Left renal pelvis (tissue), 4 donors: ENCODE results near the gene ACE. TPM values are rescaled to one million over a fixed set of nuclear protein-coding genes. Genes with fewer than 3 reads are reported as not detected.

Experiments used
- DNase-seq, 4 donors: peaks; one replicate each; pipeline ENCODE4 v3.0.0-alpha.2; 2013; ENCODE audit warnings: low read depth in 4 of 4, low spot score in 3 of 4
- polyA plus RNA-seq, 4 donors: library from polyadenylated mRNA; unstranded; fragments of 120-200 nt; gene quantifications; one replicate each; pipeline ENCODE4 v1.2.1, GENCODE V29; 2013; ENCODE audit not compliant: insufficient read length in 4 of 4

The ACE gene
- polyA plus RNA-seq, 4 donors: 3.5 to 18.2 (median 14.8) TPM

DNA sequence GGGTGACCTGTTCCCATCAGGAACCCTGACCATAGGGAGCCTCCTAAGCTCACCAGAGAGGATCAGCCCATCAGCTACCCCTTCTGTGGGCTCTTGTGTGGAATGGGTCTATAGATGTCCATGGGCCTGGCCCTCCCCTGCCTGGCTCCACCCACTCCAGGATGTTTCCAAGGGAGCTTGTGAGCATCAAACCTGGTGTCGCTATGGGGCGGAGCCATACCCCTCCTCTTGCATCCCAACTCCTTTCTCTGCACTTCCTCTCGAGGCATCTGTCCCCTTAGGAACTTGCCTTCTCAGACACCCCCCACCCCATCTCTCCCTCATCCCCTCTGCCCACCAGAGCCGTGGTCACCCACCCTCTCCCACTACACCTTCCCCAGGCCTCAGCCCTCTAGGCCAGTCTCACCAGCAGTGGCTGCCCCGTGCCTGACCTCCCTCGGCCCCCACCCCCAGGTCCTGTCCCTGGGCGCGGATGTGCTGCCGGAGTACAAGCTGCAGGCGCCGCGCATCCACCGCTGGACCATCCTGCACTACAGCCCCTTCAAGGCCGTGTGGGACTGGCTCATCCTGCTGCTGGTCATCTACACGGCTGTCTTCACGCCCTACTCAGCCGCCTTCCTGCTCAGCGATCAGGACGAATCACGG lies 56.7 kb downstream of the ACE start:
- DNase-seq: no peak

DNA sequence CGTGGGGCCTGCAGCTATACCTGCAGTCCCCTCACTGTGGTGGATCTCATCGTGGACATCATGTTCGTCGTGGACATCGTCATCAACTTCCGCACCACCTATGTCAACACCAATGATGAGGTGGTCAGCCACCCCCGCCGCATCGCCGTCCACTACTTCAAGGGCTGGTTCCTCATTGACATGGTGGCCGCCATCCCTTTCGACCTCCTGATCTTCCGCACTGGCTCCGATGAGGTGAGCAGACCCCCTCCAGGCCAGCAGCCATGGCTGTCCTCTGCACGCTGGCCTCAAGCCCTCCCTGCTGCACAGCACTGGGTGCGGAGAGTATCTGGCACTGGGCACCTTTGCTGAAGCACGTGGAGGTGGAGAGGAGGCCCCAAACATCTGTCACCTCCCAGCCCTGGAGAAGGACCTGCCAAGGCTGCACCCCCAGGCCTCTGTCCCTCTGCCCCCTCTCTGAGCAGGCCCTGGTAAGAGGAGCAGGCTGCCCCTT lies 57.3 kb downstream of the ACE start:
- DNase-seq: no peak

DNA sequence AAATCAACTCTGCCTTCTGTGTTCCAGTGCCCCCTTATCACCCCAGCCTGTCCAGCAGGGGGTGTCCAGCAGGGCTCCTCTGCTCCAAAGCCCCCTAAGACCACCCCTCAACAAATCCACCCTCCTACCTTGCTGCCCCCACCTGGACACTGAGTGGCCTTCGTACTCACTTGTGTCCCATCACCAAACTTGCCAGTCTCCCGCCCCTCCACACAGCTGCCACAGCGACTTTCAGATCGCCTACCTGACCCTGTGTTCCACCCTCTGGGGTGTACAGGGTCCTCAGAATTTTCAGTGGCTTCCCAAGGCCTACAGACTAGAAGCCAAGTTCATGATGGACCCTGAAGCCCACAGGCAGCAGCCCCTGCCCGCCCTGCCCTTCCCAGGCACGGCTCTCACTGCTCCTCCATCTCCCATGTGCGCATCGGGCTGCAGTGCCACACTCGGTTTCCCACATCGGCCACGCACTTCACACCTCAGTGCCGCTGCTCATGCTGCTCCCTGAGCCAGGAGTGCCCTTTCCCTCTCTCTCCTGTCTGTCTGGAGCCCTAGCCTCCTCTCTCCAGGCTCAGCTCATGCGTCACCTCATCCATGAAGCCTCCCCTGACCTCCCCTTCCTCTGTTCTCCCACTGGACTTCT lies 58.1 kb downstream of the ACE start:
- DNase-seq: no peak

DNA sequence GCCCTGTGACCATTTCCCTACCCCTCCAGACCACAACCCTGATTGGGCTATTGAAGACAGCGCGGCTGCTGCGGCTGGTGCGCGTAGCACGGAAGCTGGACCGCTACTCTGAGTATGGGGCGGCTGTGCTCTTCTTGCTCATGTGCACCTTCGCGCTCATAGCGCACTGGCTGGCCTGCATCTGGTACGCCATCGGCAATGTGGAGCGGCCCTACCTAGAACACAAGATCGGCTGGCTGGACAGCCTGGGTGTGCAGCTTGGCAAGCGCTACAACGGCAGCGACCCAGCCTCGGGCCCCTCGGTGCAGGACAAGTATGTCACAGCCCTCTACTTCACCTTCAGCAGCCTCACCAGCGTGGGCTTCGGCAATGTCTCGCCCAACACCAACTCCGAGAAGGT lies 58.8 kb downstream of the ACE start:
- DNase-seq: no peak

DNA sequence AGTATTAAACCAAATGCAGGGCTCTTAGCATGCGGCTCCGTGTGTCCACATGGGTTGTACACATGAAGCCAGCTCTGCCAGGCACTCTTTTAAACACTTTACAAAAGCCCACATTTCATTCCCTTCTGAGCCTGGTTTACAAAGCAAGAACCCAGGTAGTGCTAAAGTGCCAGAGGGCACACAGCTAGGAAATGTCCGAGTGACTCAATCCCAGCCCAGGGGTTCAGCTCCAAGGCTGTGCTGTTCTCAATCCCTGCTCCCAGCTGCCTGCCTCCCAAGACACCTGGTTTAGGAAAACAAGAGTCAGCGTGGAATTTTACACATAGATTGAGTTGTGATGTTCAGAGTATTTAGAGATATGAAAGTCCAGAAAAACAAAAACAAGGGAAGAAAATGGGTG lies 60.1 kb downstream of the ACE start:
- DNase-seq: no peak

DNA sequence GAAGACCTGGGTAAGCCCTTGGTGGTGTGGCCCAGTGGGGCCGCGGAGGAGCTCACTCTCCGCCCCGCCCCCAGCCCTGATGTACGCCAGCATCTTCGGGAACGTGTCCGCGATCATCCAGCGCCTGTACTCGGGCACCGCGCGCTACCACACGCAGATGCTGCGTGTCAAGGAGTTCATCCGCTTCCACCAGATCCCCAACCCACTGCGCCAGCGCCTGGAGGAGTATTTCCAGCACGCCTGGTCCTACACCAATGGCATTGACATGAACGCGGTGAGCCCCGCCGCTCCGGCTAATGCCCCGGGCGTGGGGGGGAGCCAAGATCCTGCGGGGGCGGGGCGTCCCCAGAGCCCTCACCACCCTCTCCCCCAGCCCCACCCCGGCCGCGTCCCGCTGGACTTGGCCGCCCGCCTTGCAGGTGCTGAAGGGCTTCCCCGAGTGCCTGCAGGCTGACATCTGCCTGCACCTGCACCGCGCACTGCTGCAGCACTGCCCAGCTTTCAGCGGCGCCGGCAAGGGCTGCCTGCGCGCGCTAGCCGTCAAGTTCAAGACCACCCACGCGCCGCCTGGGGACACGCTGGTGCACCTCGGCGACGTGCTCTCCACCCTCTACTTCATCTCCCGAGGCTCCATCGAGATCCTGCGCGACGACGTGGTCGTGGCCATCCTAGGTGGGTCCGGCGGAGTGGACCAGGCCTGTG lies 61.3 kb downstream of the ACE start:
- no peak for DNase-seq

DNA sequence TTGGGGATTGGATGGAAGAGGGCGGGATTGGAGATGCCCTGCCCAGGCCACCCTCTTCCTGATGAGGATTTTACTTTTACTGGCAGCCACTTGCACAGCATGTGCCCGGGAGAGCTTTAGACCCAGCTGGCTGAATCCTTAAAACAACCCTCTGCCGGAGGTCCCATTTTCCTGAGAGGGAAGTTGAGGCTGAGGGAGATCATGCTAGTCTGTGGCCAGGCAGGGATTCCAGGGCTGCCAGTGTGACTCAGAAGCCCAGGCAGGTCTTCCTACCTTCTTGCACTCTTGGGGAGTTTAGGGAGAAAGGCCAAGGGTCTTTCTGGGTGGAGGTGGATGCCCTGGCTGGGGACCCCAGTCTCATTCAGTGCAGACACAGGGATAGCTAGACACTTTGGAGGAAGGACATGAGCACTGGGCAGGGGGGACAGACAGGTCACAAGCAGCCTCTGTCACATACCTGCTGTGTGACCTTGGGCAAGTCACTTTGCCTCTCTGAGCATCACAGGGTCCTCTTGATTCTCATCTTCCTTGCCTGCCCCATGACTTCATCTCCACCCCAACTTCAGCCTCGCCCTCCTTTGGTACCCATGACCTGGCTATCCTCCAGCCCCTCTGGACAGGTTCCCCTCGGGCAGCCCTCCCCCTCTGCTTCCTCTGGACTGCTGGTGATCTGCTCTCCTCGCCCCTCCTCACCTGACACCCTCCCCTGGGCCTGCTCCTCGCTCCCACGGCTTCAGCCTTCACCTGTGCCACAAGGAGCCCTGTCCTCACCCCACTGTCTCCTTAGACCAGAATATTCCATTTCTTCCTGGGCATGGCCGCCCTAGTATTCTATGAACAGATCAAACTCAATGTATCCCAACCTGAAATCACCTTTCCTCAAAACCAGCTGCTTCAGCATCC lies 62.1 kb downstream of the ACE start:
- no peak for DNase-seq

DNA sequence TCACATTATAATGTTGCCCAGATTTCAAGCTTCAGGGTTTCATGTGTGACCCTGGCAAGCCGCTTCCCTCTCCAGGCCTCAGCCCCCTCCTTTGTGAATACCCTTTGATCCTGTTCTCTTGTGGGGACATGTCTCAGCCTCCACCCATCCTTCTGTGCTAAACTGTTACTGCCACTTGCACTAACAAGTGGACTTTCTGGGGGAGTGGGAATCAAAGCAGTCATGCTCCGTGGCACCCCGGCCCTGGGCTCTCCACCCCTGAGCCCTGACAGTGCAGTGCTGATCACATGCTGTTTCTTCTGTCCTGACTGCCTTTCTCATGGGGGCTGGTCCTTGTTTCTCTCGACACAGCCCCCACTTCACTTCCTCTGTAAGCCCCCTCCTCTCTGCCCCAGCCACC lies 63.7 kb downstream of the ACE start:
- no peak for DNase-seq

DNA sequence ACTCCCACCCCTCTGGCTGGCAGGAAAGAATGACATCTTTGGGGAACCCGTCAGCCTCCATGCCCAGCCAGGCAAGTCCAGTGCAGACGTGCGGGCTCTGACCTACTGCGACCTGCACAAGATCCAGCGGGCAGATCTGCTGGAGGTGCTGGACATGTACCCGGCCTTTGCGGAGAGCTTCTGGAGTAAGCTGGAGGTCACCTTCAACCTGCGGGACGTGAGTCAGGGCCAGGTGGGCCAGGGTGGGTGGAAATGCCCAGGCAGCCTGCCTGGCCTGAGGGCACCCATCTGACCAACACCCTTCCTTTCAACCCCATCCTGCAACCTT lies 65.3 kb downstream of the ACE start:
- no peak for DNase-seq

DNA sequence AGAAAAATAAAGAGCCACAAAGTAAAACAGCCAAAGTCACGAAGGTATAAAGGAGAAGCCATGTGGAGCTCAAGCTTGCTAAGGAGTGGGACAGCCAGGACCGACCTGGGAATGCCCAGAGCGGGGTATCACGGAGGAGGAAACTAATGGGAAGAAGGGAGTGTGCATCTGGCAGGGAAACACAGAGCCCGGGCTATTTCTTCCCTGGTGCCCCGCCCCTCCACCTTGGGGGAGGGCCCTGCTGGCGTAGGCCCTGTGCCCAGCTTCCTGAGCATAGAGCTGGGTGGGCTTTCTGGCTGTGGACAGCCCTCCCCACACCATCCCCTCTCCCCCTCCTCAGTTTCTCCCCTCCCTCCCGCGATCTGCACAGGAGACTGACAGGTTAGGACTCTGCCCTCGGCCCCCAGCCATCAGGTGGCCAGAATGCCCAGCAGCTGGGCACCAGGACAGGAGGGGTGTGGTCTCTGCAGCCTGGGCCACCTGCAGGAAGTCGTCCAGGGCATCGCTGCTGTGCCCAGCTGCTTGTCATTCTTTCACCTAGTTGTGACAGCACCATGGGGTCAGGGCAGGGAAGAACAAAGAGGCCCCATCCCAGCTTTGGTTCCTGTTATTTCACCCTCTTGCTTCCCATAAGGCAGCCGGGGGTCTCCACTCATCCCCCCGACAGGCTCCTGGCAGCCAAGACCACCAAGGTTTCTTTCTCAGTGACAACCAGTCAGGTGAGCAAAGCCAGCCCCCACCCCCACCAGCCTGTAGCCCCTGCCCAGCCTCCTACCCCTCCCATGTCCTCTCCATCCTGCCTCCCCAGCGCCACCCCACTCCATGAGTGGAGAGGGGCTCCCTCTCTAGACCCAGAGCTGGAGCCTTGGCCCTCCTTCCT lies 66.3 kb downstream of the ACE start:
- DNase-seq: no peak

DNA sequence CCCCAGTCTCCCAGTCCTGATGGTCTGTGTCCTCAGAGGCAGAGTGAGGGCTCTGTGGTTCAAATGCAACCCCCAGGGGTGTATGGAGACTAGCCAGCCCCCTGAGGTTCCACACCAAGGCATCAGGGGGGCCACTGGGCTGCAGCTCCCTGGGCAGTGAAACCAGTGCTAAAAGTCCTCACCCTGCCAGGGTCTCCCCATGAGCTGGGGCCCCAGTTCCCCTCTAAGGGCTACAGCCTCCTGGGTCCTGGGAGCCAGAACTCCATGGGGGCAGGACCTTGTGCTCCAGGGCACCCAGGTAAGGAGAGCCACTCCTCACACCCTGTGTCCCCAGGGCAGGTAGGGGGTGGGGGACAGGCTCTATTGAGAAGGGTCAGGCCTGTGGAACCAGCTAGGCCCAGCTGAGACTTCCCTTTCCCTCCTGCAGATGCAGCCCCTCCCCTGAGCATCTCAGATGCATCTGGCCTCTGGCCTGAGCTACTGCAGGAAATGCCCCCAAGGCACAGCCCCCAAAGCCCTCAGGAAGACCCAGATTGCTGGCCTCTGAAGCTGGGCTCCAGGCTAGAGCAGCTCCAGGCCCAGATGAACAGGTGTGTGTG lies 67.1 kb downstream of the ACE start:
- DNase-seq: no peak

DNA sequence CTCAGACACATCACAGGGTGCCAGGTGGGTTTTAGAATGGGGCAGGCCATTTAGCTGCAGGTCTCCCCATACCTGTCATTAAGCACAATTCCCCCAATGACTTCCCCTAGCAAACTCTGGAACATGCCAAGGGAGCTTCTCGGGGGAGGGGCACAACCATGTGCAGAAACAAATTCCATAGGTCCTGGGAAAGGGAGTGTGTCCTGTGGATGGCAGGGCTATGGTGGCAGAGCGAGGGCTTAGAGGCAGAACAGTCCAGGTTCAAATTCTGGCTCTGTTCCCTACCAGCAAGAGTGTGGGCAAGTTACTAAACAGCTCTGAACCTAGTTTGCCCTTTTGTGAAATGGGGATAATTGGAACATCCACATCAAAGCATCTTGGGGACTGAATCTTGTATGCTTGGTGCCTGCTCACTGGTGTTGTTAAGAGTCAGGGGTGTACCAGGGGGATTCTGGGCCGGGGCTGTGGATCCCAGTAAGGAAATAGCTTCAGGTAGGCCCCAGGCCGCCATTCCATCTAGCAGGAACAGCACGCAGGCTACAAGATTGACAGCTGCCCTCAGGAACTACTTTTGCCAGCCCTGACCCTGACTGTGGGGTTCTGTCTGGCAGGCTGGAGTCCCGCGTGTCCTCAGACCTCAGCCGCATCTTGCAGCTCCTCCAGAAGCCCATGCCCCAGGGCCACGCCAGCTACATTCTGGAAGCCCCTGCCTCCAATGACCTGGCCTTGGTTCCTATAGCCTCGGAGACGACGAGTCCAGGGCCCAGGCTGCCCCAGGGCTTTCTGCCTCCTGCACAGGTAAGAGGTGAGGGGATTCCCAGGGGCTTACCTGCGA lies 67.8 kb downstream of the ACE start:
- no peak for DNase-seq

DNA sequence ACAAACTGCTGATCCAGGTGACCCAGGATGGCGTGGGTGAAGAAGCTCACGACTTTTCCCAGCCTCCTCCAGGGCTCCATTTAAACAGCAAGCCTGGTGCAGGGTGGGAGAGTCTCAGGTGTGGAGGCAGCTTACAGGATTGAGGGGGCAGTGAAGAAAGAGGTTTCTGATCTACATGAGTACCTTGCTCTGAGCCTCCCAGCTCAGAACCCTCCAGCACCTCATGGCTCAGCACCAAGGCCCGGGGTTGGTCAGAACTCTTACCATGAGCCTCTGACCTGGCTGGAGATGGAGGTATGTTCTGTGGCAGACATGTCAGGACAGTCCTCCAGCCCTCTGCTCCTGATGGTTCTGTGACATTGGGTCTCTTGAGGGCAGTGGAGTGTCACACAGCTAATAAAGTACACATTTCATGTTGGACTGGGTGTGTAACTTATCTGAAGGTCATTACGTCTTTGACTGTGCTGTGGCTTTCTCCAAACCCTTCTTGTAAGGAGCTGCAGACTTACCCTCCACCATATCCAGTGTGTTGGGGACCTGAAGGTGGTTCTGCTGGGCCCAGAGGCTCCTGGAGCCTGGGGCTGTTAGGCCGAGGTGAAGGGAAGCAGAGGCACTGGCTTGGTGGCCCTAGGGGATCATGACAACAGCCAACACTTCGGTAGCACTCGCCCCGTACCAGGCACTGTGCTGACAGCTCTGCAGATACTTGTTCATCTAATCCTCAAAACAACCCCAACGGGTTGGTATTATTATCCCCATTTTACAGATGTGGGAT lies 69.6 kb downstream of the ACE start:
- no peak for DNase-seq

DNA sequence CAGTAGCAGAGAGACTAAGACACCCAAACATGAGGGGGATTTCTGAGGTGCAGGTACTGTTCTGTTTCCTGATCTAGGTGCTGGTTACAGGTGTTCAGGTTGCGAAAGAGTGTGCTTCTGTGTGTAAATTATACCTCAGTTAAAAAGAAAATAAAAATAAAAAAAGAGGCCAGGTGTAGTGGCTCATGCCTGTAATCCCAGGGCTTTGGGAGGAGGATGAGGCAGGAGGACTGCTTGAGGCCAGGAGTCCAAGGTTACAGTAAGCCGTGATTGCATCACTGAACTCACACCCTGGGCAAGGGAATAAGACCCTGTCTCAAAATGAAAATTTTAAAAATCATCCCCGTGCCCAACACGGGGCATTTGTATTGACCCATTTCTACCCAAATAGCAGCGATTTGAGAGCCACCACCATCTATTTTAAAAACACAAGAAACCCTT lies 70.2 kb downstream of the ACE start:
- DNase-seq: no peak
